ENCODE results near the gene MAML3.

The MAML3 gene

GRCh38 chr4:139889264-139889663 lies 264.7 kb downstream of the MAML3 start:
- TF ChIP-seq, protein P1, sequence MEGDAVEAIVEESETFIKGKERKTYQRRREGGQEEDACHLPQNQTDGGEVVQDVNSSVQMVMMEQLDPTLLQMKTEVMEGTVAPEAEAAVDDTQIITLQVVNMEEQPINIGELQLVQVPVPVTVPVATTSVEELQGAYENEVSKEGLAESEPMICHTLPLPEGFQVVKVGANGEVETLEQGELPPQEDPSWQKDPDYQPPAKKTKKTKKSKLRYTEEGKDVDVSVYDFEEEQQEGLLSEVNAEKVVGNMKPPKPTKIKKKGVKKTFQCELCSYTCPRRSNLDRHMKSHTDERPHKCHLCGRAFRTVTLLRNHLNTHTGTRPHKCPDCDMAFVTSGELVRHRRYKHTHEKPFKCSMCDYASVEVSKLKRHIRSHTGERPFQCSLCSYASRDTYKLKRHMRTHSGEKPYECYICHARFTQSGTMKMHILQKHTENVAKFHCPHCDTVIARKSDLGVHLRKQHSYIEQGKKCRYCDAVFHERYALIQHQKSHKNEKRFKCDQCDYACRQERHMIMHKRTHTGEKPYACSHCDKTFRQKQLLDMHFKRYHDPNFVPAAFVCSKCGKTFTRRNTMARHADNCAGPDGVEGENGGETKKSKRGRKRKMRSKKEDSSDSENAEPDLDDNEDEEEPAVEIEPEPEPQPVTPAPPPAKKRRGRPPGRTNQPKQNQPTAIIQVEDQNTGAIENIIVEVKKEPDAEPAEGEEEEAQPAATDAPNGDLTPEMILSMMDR (IDR thresholded peaks at IDR 0.05) = no peak

DNA sequence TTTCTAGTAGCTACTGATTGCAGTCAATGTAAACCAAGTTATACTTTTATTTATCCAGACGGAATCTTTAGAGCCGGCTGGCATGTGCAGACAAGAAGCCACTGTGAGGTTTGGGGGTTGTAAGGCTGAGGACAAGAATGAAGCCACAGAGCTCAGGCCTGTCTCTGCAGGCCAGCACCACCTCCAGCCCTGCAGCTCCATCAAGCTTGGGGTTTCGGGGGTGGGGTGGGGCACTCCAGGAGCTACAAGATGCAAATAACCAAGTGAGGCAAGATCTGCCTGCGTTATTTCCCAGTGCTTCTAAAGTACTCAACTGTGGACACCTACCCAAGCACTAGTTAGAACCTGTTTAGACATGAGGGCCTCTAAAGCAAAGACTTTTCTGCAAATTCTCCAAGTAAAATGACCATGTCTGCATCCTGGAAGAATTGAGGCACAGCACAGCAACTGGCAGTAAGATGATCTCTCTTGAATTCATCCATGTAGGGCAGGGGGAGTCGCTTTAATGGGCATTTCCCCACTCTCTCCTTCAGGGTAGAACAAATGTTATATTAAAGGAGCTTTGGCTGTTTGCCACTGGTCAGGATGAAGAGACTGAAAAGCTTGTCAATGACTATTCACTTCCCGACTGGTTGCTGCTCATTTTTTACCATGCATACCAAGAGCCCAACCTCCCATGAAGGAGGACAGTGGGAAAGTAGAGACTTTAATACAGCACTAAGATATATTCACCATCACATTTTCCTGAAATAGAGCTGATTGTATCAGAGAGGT lies 265.8 kb downstream of the MAML3 start:
- TF ChIP-seq, protein P1 (IDR thresholded peaks at IDR 0.05) = no peak

GRCh38 chr4:139887376-139887802 lies 266.6 kb downstream of the MAML3 start:
- TF ChIP-seq, protein P1 (IDR thresholded peaks at IDR 0.05) = no peak

GRCh38 chr4:139886798-139887197 lies 267.2 kb downstream of the MAML3 start:
- TF ChIP-seq, protein P1 (IDR thresholded peaks at IDR 0.05) = no peak

GRCh38 chr4:139884438-139884837 lies 269.5 kb downstream of the MAML3 start:
- TF ChIP-seq, protein P1 (IDR thresholded peaks at IDR 0.05) = no peak

- TF ChIP-seq, protein P1 (IDR thresholded peaks at IDR 0.05) = no peak
These were observed 273.1 kb downstream of the MAML3 start for GRCh38 chr4:139880841-139881240.

DNA sequence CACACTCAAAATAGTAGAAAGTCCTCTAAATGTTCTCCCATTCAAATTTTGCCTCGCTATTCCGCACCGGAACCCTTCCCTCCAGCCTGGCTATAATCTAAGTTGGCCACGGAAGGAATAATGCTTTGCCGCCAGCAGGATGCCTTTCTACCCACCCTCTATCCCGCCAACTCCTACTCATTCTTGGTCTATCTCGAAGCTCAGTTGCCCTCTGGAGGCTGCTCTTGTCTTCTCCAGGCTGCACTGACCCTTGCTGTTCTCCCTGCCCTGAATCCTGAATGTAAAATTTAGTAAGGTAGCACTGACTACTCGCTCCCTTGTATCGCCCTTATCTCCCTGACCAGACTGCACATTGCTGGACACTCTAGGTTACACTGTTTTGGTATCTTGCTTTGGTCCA lies 275.9 kb downstream of the MAML3 start:
- TF ChIP-seq, protein P1 (IDR thresholded peaks at IDR 0.05) = no peak

Data from LNCAP (cell line).